ENCODE measurements around the gene CSNK1G3.

DNA sequence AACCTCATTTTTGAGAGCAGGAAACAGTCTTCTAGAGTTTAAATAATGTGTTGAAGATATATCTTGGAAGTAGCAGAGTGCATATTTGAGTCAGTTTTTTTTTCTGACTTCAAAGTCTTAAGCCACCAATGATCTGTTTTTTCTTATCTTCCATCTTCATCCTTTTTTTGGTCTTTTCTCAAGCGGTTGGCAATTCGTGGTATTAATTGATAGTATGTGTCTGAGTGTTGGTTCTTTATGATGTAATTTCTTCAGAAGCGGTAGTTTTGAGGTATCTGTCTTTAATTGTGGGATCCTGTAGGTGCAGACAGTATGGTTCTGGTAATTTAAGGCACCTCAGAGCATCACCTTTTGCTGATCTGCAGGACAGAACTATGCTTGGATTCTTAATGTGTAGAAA lies 3.9 kb downstream of the CSNK1G3 start:
- TF ChIP-seq, protein P1, sequence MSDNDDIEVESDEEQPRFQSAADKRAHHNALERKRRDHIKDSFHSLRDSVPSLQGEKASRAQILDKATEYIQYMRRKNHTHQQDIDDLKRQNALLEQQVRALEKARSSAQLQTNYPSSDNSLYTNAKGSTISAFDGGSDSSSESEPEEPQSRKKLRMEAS (IDR thresholded peaks at IDR 0.05) = no peak
- TF ChIP-seq TCF7L2 (IDR thresholded peaks at IDR 0.05; ENCODE audit: borderline replicate concordance, extremely low read depth, insufficient read depth, insufficient read length) (no peak), POLR2A (IDR thresholded peaks at IDR 0.05; ENCODE audit: borderline replicate concordance, extremely low read depth, insufficient read depth, insufficient read length) (no peak), CBX3 (IDR thresholded peaks at IDR 0.05; ENCODE audit: low read depth) (no peak)
- TF ChIP-seq, protein P2, sequence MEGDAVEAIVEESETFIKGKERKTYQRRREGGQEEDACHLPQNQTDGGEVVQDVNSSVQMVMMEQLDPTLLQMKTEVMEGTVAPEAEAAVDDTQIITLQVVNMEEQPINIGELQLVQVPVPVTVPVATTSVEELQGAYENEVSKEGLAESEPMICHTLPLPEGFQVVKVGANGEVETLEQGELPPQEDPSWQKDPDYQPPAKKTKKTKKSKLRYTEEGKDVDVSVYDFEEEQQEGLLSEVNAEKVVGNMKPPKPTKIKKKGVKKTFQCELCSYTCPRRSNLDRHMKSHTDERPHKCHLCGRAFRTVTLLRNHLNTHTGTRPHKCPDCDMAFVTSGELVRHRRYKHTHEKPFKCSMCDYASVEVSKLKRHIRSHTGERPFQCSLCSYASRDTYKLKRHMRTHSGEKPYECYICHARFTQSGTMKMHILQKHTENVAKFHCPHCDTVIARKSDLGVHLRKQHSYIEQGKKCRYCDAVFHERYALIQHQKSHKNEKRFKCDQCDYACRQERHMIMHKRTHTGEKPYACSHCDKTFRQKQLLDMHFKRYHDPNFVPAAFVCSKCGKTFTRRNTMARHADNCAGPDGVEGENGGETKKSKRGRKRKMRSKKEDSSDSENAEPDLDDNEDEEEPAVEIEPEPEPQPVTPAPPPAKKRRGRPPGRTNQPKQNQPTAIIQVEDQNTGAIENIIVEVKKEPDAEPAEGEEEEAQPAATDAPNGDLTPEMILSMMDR (IDR thresholded peaks at IDR 0.05 in 2 of 3, conservative IDR thresholded peaks at IDR 0.05 in 1 of 3; ENCODE audit: borderline replicate concordance in 1 of 3, insufficient read depth in 1 of 3, low read depth in 2 of 3, low read length in 2 of 3) = no peak
- TF ChIP-seq, protein P3, sequence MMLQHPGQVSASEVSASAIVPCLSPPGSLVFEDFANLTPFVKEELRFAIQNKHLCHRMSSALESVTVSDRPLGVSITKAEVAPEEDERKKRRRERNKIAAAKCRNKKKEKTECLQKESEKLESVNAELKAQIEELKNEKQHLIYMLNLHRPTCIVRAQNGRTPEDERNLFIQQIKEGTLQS (IDR thresholded peaks at IDR 0.05) = no peak

Data from HCT116 (cell line).